GM18861 (cell line): ENCODE results near the gene HNRNPK.
A peak's percentile ranks its signal among the peaks of the same experiment; 100 is the strongest.
"Not testable (repeated sequence)": the region's sequence is repeated elsewhere in the genome, so short reads cannot be mapped to it uniquely, and the experiment has no call there.

Experiments
- ATAC-seq: cut with Tn5 transposase; IDR thresholded peaks from one replicate; pipeline ENCODE4 v1.9.1; 2021; ENCODE audit not compliant: unreplicated experiment

Gene HNRNPK

DNA sequence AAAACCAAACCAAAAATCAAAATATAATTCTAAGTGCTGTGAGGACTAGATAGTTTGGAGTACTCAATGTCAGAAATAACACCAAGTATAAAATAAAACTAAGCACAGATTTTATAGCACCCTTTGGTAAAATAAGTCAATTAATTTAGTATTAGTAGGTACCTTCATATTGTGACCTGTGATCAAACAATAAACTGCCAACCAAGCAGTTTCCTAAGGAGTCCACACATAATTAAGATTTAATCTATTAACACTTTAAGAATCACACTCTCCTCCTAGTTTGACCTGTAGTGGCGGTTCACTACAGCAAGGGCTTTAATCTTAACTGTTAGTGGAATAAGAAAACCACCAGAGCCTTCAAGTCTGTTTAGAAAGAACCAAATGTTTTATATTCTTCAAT, 2.8 kb downstream of the HNRNPK start:
- no peak for ATAC-seq

GRCh38 chr9:83976372-83976771, 3.6 kb downstream of the HNRNPK start:
- ATAC-seq = no peak

DNA sequence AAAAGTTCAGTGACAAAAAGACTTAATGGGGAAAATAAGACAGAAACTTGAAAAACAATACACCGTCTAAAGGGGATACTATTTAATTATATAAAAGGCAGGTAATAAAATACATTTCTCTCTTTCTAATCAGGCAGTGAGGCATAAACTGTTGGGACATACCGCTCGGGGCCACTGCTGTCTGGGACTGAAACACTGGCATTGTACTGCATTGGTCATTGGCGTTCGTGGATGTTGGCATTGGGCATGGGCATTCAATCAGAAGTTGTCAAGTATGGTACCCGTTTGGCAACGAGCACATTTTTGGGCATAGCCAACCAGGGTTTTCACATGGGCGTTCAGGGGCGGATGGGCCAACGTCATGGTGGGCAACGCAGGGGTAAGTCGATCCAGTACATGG, 4.7 kb downstream of the HNRNPK start:
- ATAC-seq = no peak

DNA sequence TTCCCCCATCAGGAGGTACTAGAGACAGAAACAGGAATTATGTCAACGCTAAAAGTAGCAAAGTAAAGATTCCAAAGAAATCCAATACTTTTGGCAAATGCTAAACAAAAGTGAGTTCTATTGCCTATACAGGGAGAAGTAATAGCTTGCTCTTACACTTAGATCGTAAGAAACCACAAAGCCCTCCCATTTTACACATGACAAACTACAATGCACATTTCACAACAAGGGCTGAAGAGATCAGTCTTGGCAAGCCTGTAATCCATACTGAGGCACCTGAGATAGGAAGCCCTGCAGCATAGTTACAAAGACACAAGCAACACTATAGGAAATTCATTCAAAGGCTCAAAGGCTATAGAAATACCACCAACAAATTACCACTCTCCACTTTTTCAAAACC, 7.7 kb downstream of the HNRNPK start:
- no peak for ATAC-seq

DNA sequence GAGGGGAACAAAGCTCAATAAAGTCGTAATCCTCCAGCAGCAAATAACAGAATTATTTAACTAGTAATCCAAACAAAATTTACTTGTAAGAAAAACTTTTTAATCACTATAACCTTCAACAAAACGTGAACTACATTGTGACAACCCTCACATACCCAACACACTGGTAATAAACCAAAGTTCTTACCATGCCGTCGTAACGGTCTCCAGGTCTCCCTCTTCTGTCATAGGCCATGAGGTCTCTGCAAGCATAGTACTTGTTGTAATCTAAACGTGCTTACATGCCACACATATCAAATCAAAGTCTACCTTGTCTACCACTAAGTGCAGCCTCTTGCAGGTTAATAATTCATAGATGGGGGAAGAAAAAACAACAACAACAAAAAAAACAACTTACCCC, 8.5 kb downstream of the HNRNPK start:
- ATAC-seq = no peak

DNA sequence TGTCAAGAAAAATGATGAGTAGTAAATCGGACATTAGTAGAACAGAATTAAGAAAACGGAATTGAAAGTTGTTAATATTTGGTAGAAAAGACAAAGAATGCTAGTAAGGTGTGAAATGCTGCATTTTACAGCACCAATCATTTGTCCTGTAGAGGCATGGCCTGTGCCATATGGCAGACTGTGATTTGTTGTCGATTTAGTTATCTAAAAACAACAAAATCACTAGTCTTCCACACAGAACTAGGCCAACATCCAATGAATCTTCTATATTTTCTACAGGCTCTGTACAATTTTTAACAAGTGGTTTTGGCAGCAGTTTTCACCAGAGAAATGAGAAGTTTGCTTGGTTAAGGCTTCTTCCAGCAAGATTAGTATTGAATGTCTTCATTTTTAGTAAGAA, 10.4 kb downstream of the HNRNPK start:
- no peak for ATAC-seq

GRCh38 chr9:83967073-83967472, 12.9 kb downstream of the HNRNPK start:
- no peak for ATAC-seq

- no peak for ATAC-seq
These were observed 13.8 kb downstream of the HNRNPK start for GRCh38 chr9:83966209-83966582.

GRCh38 chr9:83965350-83966208, 14.4 kb downstream of the HNRNPK start:
- no peak for ATAC-seq

- ATAC-seq = no peak
These were observed 15.1 kb downstream of the HNRNPK start for GRCh38 chr9:83964973-83965349.

DNA sequence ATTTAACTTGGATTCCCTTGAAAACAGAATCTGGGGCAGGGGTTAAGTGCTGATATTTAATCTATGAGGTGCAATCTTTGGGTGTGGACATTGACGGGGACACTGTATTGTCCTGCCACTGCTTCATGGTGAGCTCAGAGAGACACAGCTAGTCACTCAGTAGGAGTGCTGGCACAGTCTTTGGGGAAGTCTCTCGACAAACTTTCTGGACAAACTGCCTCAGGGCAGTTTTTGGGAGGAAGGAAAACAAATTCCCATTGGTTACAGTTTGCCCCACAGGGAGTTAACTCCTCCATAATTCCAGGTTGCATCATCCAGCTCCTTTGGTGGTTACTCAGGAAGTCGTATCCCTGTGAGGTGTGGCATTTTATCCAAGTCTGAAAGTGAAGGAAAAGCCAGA, 17.9 kb downstream of the HNRNPK start:
- no peak for ATAC-seq

DNA sequence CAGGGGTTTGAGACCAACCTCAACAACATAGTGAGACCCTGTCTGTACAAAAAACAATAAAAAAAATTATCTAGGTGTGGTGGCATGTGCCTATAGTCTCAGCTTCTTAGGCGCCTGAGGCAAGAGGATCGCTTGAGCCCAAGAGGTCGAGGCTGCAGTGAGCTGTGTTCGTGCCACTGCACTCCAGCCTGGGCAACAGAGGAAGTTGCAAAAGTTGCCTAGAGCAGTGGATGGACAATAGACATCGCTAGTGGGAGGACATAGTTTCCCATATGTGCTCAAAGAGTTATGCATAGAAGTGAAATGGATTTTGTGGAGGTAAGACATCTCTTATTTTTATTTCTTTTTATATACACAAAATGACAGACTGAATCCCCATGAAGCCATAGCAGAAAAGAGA, 19.0 kb downstream of the HNRNPK start:
- no peak for ATAC-seq

DNA sequence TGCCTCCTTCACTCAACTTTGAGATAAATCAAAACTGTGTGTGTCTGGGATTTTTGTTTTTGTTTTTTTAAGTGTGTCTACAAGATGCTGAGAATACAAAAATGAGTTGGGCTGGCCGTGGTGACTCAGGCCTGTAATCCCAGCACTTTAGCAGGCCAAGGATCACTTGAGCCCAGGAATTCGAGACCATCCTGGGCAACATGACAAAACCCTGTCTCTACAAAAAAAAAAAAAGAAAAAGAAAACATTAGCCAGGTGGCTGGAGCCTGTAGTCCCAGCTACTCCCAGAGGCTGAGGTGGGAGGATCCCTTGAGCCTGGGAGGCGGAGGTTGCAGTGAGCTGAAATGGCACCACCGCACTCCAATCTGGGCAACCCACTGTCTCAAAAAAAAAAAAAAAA, 21.0 kb downstream of the HNRNPK start:
- ATAC-seq = no peak

GRCh38 chr9:83957248-83957513, 22.8 kb downstream of the HNRNPK start:
- ATAC-seq = no peak

- peak; percentile 65 for ATAC-seq
These were observed 23.4 kb downstream of the HNRNPK start for GRCh38 chr9:83956436-83957247.

- peak; percentile 38 for ATAC-seq
These were observed 24.0 kb downstream of the HNRNPK start for GRCh38 chr9:83956086-83956435.

DNA sequence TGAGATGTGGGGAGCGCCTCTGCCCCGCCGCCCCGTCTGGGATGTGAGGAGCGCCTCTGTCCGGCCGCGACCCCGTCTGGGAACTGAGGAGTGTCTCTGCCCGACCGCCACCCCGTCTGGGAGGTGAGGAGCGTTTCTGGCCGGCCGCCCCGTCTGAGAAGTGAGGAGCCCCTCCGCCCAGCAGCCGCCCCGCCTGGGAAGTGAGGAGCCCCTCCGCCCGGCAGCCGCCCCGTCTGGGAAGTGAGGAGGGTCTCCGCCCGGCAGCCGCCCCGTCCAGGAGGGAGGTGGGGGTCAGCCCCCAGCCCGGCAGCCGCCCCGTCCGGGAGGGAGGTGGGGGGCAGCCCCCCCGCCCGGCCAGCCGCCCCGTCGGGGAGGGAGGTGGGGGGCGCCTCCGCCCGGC, 31.9 kb downstream of the HNRNPK start:
- not testable (repeated sequence) for ATAC-seq

GRCh38 chr9:83940590-83941303, 39.3 kb downstream of the HNRNPK start:
- no peak for ATAC-seq

GRCh38 chr9:83937861-83938455, 42.1 kb downstream of the HNRNPK start:
- peak; percentile 54 for ATAC-seq

- no peak for ATAC-seq
These were observed 43.5 kb downstream of the HNRNPK start for GRCh38 chr9:83936523-83936922.

DNA sequence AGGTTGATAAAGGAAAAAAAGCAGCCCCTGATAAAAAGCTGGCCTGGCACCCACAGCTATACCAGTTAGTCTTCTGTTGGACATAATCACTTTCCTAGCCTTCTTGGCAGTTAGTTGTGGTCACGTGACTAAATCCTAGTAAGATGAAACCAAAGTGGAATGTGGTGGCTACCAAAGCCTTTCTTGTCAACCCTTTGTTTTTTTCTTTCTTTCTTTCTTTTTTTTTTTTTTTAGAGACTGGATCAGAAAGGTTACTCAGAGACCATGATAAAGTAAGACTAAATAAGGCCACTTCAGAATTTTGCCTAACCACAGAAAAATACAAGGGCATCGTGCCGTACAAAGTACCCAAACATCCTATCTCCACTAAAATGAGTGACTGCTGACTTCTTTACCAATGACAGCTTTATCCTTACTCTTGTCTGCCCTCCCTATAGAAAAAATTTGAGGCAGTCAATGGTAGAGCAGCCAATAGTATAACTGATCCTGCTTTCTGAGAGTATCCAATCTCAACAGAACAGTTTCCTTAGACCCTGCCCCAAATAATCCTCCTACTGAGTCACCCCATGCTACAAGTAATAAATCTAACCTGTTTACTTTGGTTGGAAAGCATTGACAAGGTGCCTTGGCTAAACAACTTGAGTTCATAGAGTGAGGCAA, 44.6 kb downstream of the HNRNPK start:
- no peak for ATAC-seq
